Mammary epithelial cell (primary cell): ENCODE data around the gene ANO1.

Experiments
- EZH2 ChIP-seq: IDR thresholded peaks from 2 replicates; pipeline ENCODE4 v1.6.1; 2012; ENCODE audit warnings: low read length, inconsistent platforms, borderline replicate concordance
- TF ChIP-seq, protein P1 (sequence below), 2 donors: IDR thresholded peaks in 1 of 2; conservative IDR thresholded peaks in 1 of 2; 2 replicates each; pipeline ENCODE4 v1.5.1; 2011 to 2012; ENCODE audit warnings: inconsistent platforms in 2 of 2, low read length in 2 of 2, mild to moderate bottlenecking in 2 of 2, control low read depth in 1 of 2, low read depth in 1 of 2; ENCODE audit not compliant: insufficient read depth in 1 of 2; ENCODE audit errors: extremely low read depth in 1 of 2

DNA sequence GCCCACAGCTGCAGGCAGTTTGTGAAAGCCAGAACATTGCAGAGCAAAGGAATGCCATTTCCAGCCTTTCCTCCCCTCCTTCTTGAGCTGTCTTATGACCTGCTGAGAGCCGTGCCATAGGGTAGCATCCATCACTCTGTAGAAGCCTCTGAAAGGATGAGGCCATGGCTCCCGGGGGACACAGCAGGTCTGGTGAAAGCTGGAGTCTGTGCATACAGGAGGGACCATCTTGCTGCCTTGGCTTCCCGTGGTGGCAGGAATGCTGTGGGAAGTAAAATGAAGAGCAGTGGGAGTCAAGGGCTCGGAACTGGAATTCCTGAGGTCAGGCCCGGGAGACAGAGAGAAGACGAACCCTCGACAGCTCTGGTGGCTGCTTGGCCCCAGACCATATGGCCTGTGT, 30.9 kb downstream of the ANO1 start:
- TF ChIP-seq, protein P1, sequence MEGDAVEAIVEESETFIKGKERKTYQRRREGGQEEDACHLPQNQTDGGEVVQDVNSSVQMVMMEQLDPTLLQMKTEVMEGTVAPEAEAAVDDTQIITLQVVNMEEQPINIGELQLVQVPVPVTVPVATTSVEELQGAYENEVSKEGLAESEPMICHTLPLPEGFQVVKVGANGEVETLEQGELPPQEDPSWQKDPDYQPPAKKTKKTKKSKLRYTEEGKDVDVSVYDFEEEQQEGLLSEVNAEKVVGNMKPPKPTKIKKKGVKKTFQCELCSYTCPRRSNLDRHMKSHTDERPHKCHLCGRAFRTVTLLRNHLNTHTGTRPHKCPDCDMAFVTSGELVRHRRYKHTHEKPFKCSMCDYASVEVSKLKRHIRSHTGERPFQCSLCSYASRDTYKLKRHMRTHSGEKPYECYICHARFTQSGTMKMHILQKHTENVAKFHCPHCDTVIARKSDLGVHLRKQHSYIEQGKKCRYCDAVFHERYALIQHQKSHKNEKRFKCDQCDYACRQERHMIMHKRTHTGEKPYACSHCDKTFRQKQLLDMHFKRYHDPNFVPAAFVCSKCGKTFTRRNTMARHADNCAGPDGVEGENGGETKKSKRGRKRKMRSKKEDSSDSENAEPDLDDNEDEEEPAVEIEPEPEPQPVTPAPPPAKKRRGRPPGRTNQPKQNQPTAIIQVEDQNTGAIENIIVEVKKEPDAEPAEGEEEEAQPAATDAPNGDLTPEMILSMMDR (conservative IDR thresholded peaks at IDR 0.05 in 1 of 2, IDR thresholded peaks at IDR 0.05 in 1 of 2; ENCODE audit: extremely low read depth in 1 of 2, insufficient read depth in 1 of 2, low read depth in 1 of 2, low read length in 2 of 2): no peak
- no peak for TF ChIP-seq EZH2
